Measurements from ENCODE around the gene ZNF584. TPM values are rescaled to one million over a fixed set of nuclear protein-coding genes. Genes with fewer than 3 reads are reported as not detected.
A peak's percentile ranks its signal among the peaks of the same experiment; 100 is the strongest.

The ZNF584 gene
- total RNA-seq, 1 donor from 2014 or later, result 13.9 TPM

GRCh38 chr19:58466089-58466759, 57.8 kb downstream of the ZNF584 start:
- DNase-seq (ENCODE audit: low spot score), result no peak

- DNase-seq (ENCODE audit: low spot score), result peak; percentile 99
These were observed 58.5 kb downstream of the ZNF584 start, which contains the start of gene ZNF324 for GRCh38 chr19:58466760-58467589. Gene ZNF324, plus strand, starts transcription at chr19:58467080. Its CDS starts 2,106 bp downstream, at chr19:58469186.

Other genes with a start within 250 kb of the ZNF584 start
- gene ZNF274, start 225.6 kb upstream of the ZNF584 start, total RNA-seq, result 33.8 TPM
- 30.4 TPM for gene ZNF544, start 179.7 kb upstream of the ZNF584 start, total RNA-seq
- gene ZNF8, start 129.7 kb upstream of the ZNF584 start, total RNA-seq, result 6.1 TPM
- 32.2 TPM for gene ERVK3-1, start 103.3 kb upstream of the ZNF584 start, total RNA-seq
- gene ZSCAN22, start 81.7 kb upstream of the ZNF584 start, total RNA-seq, result 4.7 TPM
- gene A1BG, start 55.2 kb upstream of the ZNF584 start, total RNA-seq, result 8.1 TPM
- 3.5 TPM for gene ZNF497, start 45.9 kb upstream of the ZNF584 start, total RNA-seq
- 2.9 TPM for gene ZNF837, start 27.6 kb upstream of the ZNF584 start, total RNA-seq
- gene RPS5, start 21.4 kb upstream of the ZNF584 start, total RNA-seq, result 614 TPM
- not detected for gene RNF225, start 13.0 kb upstream of the ZNF584 start, total RNA-seq
- 12.1 TPM for gene ZNF132, start 31.5 kb downstream of the ZNF584 start, total RNA-seq
- gene ZNF324B, start 43.0 kb downstream of the ZNF584 start, total RNA-seq, result 7.8 TPM
- gene ZNF324, start 58.4 kb downstream of the ZNF584 start, total RNA-seq, result 16.4 TPM
- gene ZNF446, start 67.7 kb downstream of the ZNF584 start, total RNA-seq, result 19.4 TPM
- 7.9 TPM for gene SLC27A5, start 103.3 kb downstream of the ZNF584 start, total RNA-seq
- gene ZBTB45, start 111.2 kb downstream of the ZNF584 start, total RNA-seq, result 22.8 TPM
- gene TRIM28, start 135.4 kb downstream of the ZNF584 start, total RNA-seq, result 286 TPM
- gene CHMP2A, start 146.5 kb downstream of the ZNF584 start, total RNA-seq, result 154 TPM
- 64.0 TPM for gene UBE2M, start 150.0 kb downstream of the ZNF584 start, total RNA-seq
- 67.6 TPM for gene MZF1, start 164.7 kb downstream of the ZNF584 start, total RNA-seq